ENCODE data around the gene THAP2. TPM values are rescaled to one million over a fixed set of nuclear protein-coding genes. Genes with fewer than 3 reads are reported as not detected.

The THAP2 gene
- total and polyA plus RNA-seq, 2 donors (not counting 3 experiments of a cell fraction or from before 2014, with no cell fraction given), result 1.4 to 4.4 TPM

DNA sequence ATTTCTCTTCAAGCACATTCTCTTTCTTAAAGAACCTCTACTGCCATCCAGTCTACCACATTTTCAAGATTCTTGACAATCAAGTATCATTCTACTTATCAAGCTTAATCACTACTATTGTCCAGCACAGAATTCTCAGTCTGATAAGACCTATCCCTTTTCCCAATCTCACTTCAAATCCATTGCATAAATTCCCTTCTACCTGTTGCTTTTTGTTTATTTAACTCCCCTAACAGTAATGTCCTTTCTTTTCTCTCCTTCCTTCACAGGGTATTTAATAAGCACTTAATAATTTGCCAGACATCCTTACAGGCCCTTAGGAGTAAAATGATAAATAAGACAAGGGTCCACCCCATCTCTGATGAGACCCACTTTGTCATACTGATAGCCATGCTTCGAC is 42.2 kb upstream of the THAP2 start:
- dilution Hi-C loops (cut with MboI; ENCODE audit: extremely low pct_ligation_motif_present, low sequenced_read_pairs) (no loop called here), intact Hi-C loops (cut with micrococcal nuclease) (no loop called here)
- no peak overlapping the region for H3K27ac ChIP-seq (ENCODE audit: insufficient read depth, low read depth, low read length)
- H3K9ac ChIP-seq (replicated peaks; ENCODE audit: extremely low read depth, insufficient read depth, low read length), result no peak overlapping the region
- DNase-seq (ENCODE audit: low read depth, low spot score) (no peak), FAIRE-seq (no peak)
- no peaks in the 10 kb centered on the region for H3K9me1 ChIP-seq (replicated peaks; ENCODE audit: control insufficient read depth, extremely low read depth, insufficient read depth, low read length)
- H3K4me3 ChIP-seq (replicated peaks in 1 of 3; ENCODE audit: insufficient read depth in 1 of 3, low read depth in 1 of 3, low read length in 3 of 3), result no peak overlapping the region
- H3K27me3 ChIP-seq (ENCODE audit: control insufficient read depth in 2 of 2, insufficient read depth in 2 of 2, low read length in 2 of 2), result no peaks in the 10 kb centered on the region
- ChIA-PET CTCF (interaction anchor here (1.2 kb wide), 1 partner anchor 13 kb away, joined by 3 read pairs; no protein-coding TSS in a partner anchor), POLR2A (no interaction called here)
- H3K79me2 ChIP-seq (ENCODE audit: control insufficient read depth, insufficient read depth, low read length), result peaks cover 12% of the 10 kb centered on the region
- H3K4me2 ChIP-seq (ENCODE audit: insufficient read depth, low read length), result no peak overlapping the region
- H2AFZ ChIP-seq (ENCODE audit: low read depth, low read length), result no peak overlapping the region
- H3K36me3 ChIP-seq (ENCODE audit: control insufficient read depth in 2 of 2, extremely low read depth in 1 of 2, insufficient read depth in 2 of 2, low read length in 2 of 2), result peaks cover 17 to 49% of the 10 kb centered on the region in 2 experiments
- BruUV-seq (replicated peaks), result no TSS peak
- H3K4me1 ChIP-seq (ENCODE audit: control insufficient read depth, extremely low read depth, insufficient read depth, low read length), result peaks cover 11% of the 10 kb centered on the region
- no peaks in the 10 kb centered on the region for H4K20me1 ChIP-seq (replicated peaks; ENCODE audit: control insufficient read depth, extremely low read depth, insufficient read depth, low read length)
- TF ChIP-seq POLR2AphosphoS5 (IDR thresholded peaks at IDR 0.05; ENCODE audit: insufficient read depth, low read depth, low read length) (no peak), EZH2 (IDR thresholded peaks at IDR 0.05; ENCODE audit: borderline replicate concordance, low read depth, low read length, severe bottlenecking) (no peak), JUN (IDR thresholded peaks at IDR 0.05; ENCODE audit: borderline replicate concordance, insufficient read depth, insufficient read length, low read depth) (no peak), FOS (IDR thresholded peaks at IDR 0.05; ENCODE audit: borderline replicate concordance, insufficient read depth, low read length) (no peak), MYC (IDR thresholded peaks at IDR 0.05; ENCODE audit: low read depth, low read length) (no peak), POLR2A (IDR thresholded peaks at IDR 0.05; ENCODE audit: low read depth, low read length) (no peak), GATA2 (IDR thresholded peaks at IDR 0.05; ENCODE audit: insufficient read depth, insufficient read length, low read depth, low read length) (no peak)
- TF ChIP-seq, protein P1, sequence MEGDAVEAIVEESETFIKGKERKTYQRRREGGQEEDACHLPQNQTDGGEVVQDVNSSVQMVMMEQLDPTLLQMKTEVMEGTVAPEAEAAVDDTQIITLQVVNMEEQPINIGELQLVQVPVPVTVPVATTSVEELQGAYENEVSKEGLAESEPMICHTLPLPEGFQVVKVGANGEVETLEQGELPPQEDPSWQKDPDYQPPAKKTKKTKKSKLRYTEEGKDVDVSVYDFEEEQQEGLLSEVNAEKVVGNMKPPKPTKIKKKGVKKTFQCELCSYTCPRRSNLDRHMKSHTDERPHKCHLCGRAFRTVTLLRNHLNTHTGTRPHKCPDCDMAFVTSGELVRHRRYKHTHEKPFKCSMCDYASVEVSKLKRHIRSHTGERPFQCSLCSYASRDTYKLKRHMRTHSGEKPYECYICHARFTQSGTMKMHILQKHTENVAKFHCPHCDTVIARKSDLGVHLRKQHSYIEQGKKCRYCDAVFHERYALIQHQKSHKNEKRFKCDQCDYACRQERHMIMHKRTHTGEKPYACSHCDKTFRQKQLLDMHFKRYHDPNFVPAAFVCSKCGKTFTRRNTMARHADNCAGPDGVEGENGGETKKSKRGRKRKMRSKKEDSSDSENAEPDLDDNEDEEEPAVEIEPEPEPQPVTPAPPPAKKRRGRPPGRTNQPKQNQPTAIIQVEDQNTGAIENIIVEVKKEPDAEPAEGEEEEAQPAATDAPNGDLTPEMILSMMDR (IDR thresholded peaks at IDR 0.05; ENCODE audit: extremely low read depth in 1 of 2, insufficient read depth in 1 of 2, low read depth in 1 of 2, low read length in 2 of 2), result no peak
- TF ChIP-seq, protein P2, sequence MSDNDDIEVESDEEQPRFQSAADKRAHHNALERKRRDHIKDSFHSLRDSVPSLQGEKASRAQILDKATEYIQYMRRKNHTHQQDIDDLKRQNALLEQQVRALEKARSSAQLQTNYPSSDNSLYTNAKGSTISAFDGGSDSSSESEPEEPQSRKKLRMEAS (IDR thresholded peaks at IDR 0.05; ENCODE audit: insufficient read depth, insufficient read length), result no peak
- no peaks in the 10 kb centered on the region for H3K9me3 ChIP-seq (replicated peaks; ENCODE audit: control insufficient read depth, insufficient read depth, low read length)

All from endothelial cell of umbilical vein (primary cell).